ENCODE measurements around the gene SPOCD1. TPM values are rescaled to one million over a fixed set of nuclear protein-coding genes. Genes with fewer than 3 reads are reported as not detected.

Gene SPOCD1
- polyA plus RNA-seq, 6 donors from 2014 or later, result 0.23 to 0.38 (median 0.34) TPM; not detected in 2

DNA sequence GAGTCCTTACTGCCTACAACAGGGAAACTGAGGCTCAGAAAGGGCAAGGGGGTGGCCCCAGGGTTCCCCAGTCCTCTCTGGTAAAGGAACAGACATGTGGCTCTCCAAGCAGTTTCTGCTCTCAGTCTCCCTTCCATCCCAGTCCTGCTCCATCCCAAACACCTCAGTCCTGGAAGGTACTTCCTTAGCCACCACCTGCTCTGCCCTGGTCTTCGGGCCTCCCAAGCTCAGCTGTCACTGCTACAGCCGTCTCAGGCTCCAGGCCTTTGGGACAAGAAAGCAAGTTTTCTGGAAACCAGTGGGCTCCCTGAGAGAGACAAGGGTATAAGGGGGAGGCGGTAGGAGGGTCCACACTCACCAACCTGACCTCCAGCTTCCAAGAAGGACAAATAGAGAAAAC, 28.6 kb downstream of the SPOCD1 start:
- Mint-ChIP-seq H3K36me3 (no peaks in the 10 kb centered on the region), H3K27me3 (peaks cover 0 to 5% (median 0%) of the 10 kb centered on the region in 3 donors), H3K4me1 (peaks cover 49 to 63% (median 53%) of the 10 kb centered on the region in 3 donors), H3K9me3 (no peaks in the 10 kb centered on the region), H3K4me3 (peak overlapping the region in 7 of 8 donors; percentile 22 to 98 (median 88)), H3K27ac (peak overlapping the region in 5 of 6 donors; percentile 61 to 98 (median 96))
- no peak for DNase-seq
- ATAC-seq (ENCODE audit: low read depth in 2 of 2), result no peak

DNA sequence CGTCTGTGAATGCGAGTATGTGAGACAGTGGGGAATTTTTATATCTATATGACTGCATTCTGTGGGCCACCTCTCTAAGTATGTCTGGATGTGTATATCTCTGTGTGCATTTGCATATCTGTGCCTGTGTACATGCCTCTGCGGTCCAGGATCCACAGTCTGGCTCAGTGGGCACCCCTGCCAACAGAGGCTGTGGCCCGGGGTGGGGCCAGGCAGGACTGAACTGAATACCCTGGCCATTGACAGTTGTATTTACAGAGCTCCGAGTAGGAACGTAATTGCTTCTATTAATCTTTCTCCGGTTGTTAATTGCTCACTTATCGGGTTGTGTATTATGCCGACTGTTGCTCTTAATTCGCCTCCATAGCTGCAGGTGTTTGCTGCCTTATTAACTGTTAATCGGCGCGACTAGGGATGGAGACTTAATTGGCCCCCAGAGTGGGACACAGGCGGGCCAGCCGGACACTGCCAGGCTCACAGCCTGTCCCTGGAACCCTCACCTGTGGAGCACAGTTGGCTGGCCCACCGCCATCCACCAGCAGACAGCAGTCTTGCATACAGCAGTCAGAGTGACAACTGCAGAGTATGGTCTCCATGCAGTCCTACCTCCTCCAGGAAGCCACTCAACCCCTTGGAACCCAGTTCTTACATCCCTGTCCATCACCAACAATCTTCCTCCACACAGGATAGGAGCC, 29.3 kb downstream of the SPOCD1 start:
- DNase-seq (no peak), ATAC-seq (ENCODE audit: low read depth in 2 of 2) (no peak)
- peak overlapping the region in 5 of 8 donors; percentile 9 to 95 (median 74) for H3K4me3 Mint-ChIP-seq
- H3K36me3 Mint-ChIP-seq, result no peaks in the 10 kb centered on the region
- no peaks in the 10 kb centered on the region for H3K27me3 Mint-ChIP-seq
- peaks cover 50 to 65% (median 53%) of the 10 kb centered on the region in 3 donors for H3K4me1 Mint-ChIP-seq
- no peaks in the 10 kb centered on the region for H3K9me3 Mint-ChIP-seq
- peak overlapping the region in 5 of 6 donors; percentile 17 to 84 (median 60) for H3K27ac Mint-ChIP-seq

DNA sequence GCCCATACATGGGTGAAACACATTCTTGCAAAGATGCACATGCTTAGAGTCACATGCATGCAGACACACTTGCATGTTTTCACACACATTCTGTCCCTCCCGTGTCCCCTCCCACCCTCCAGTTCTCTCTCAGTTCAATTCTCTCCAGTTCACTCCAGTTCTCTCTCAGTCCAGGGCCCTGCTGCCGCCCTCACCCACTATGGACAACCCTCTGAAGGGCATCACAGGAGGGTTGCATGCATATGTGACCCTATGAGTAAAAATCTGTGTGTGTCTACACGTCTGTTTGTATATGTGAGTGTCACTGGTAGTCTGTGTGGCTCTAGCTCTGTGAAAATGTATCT, 29.9 kb downstream of the SPOCD1 start:
- no peak for ATAC-seq (ENCODE audit: low read depth in 2 of 2)
- DNase-seq, result no peak
- Mint-ChIP-seq H3K27ac (peak overlapping the region in 3 of 6 donors; percentile 17 to 94 (median 65)), H3K27me3 (no peaks in the 10 kb centered on the region), H3K4me1 (peaks cover 50 to 65% (median 55%) of the 10 kb centered on the region in 3 donors), H3K36me3 (no peaks in the 10 kb centered on the region), H3K4me3 (peak overlapping the region in 4 of 8 donors; percentile 0 to 76 (median 41)), H3K9me3 (no peaks in the 10 kb centered on the region)

DNA sequence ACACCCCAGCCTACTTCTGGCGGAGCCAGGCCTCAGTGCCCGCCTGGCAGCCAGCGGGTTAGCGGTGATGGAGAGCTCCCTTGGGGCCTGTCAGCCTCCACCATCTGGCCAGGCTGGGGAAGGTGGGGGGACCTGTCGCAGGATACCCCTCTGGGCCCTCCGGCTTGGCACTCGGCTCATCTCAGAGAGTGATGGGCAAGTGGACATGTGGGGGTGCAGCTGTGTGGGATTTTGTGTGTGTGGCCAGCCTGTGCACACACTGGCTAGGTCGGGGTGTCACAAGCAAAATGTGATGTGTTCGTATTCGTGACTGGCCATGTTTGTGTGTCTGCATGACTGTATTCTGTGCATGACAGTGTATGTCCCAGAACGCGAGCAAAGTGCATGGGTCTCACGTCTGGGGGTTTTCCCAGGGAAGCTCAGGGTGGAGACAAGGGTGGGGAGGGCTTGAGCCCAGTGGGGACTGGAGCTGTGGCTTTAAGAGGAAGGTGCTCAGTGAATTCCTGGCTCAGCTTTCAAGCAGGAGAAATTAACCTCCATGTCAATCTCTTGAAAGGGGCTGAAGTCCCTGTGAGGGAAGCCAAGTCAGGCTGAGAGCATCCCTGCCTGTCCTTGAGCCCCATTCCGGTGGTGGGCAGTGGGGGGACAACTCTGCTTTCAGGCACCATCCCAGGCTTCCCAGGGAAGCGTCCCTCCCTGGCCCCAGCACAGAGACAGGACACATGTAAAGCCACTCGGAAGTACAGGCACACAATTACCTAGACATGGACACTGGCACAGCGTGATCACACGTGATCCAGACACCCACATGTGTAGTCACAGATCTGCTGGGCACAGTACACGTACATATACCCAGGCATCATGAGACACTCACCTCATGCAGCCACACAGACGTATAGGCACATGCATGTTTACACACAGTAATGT, 30.5 kb downstream of the SPOCD1 start:
- DNase-seq (peak; percentile 83), ATAC-seq (ENCODE audit: low read depth in 2 of 2) (peak; percentile 67 to 74)
- H3K27ac Mint-ChIP-seq, result peak overlapping the region; percentile 72 to 95 (median 91)
- H3K4me3 Mint-ChIP-seq, result peak overlapping the region; percentile 57 to 89 (median 71)
- no peaks in the 10 kb centered on the region for H3K27me3 Mint-ChIP-seq
- H3K36me3 Mint-ChIP-seq, result no peaks in the 10 kb centered on the region
- H3K4me1 Mint-ChIP-seq, result peaks cover 50 to 65% (median 55%) of the 10 kb centered on the region in 3 donors
- H3K9me3 Mint-ChIP-seq, result no peaks in the 10 kb centered on the region

DNA sequence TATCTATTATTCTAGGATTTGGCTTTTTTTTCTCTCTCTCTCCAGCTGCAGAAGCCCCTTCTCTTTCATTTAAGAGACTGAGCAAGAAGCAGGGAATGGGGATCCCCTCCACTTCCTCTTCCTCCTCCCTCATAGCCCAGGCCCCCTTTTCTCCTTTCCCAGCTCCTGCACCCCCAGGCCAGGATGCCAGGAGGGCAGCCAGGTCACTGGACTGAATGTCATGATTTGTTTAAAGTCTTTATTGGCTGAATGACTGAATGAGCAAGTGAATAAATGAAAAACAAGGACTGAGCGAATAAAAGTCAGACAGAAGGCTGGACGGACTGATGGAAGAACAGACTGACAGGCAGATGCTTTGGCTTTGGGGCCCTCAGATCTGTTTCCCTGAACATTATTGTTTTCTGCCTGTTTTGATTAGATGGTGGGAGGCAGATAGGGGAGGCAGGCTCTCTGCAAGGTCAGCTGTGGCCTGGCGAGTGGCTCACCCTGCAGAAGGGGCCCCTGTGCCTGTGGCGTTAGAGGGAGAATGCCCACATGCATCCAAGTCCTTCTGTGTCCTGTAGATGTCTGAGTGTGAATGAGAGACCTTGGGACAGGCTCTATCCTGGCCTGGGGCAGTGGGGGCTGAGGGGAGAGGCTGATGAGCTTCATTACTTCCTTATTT, 31.3 kb downstream of the SPOCD1 start:
- peaks cover 0 to 6% (median 3%) of the 10 kb centered on the region in 3 donors for H3K27me3 Mint-ChIP-seq
- peaks cover 47 to 60% (median 51%) of the 10 kb centered on the region in 3 donors for H3K4me1 Mint-ChIP-seq
- DNase-seq (no peak), ATAC-seq (ENCODE audit: low read depth in 2 of 2) (no peak)
- H3K9me3 Mint-ChIP-seq, result no peaks in the 10 kb centered on the region
- H3K4me3 Mint-ChIP-seq, result peak overlapping the region; percentile 57 to 89 (median 71)
- H3K36me3 Mint-ChIP-seq, result no peaks in the 10 kb centered on the region
- peak overlapping the region; percentile 15 to 95 (median 91) for H3K27ac Mint-ChIP-seq

DNA sequence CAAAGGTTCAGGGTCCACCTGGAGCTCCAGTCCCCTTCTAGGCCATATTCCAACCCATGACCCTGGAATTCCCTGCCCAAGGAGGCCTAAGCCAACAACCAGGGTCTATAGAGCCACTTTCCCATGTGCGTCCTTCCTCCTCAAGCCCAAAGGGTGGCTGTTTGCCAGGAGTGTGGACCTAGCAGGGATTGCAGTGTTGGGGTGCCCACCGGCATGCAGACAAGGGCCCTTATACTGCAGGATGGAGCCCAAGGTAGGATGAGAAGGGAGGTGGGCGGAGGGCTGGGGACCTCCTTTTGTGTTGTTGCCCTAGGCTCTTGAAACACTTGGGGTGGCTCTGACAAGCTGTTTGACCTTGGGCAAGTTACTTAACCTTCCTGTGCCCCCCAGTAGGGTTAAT, 32.0 kb downstream of the SPOCD1 start:
- no peak for ATAC-seq (ENCODE audit: low read depth in 2 of 2)
- no peaks in the 10 kb centered on the region for H3K9me3 Mint-ChIP-seq
- peaks cover 43 to 55% (median 49%) of the 10 kb centered on the region in 3 donors for H3K4me1 Mint-ChIP-seq
- H3K36me3 Mint-ChIP-seq, result no peaks in the 10 kb centered on the region
- DNase-seq, result no peak
- H3K27ac Mint-ChIP-seq, result peak overlapping the region in 4 of 6 donors; percentile 28 to 88 (median 54)
- H3K4me3 Mint-ChIP-seq, result peak overlapping the region in 1 of 8 donors; percentile 62
- H3K27me3 Mint-ChIP-seq, result peaks cover 0 to 12% (median 3%) of the 10 kb centered on the region in 3 donors

DNA sequence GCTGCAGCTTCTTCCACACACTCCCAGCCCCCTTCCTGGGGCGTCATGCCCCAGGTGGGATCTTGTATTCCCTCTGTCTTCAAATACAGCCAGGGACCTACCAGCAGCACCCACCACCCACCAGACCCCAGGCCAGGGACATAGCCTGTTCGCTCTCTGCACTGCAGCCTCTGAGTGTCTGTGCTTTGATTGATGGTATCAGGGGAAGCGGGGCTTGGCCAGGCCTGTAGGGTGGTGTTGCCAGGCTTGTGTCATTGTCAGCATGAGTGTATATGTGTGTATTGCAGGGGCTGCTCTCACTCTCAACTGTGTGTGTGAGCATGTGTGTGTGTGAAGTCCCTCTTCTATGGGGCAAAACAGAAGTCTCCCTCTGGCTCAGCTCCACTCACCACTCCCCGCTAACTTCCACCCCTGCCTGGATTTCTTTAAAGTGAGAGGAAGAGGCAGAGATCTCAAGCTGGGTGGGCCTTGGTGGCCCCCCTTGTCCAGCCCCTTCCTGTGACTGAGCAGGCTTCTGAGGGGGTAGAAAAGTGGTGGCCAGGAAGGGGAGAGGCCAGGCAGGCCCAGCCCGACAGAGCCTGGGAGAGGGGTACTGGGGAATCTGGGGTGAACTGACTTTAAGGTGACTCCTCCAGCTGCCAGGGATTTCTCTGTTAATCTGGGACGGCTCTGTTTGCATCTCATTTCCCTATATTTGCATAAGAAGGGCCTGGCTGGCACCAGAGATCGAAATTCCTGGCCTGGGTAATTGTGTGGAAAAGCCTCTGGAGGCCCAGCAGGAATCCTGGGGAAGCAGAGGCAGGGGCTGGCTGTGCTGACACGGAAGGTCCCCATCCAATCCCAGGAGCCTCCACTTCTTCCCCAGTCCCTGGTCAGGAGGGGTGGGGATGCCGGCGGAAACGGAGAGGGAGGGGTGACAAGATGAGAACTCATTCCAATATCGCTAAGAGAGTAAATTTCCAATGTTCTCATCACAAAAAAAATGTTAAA, 33.1 kb downstream of the SPOCD1 start:
- ATAC-seq (ENCODE audit: low read depth in 2 of 2), result no peak

DNA sequence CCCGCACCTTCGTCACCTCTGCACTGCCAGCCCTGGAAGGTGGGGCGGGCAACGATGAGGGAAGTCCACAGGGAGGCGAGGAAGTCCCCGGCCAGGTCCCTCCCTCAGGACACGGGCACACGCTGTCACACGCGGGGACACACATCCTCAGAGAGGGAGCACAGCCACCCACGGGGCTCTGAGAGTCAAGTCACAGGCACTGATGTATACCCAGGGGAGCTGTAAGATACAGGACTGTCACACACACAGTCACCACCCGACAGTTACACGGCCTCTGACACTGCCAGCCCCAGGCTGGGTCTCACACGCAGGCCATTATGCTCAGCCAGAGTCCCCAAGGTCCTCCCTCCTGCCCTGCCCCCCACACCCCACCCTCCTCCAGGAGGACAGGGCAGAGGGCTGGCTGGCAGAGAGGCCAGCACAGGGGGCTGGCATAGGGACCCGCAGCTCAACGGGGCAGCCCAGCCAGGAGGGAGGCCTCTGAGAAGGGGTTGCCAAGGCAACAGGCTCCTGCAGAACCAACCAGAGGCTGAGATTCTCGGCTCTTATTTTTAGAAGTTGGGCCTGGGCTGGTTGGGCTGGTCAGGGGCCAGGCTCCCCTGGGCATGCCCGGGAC, 34.0 kb downstream of the SPOCD1 start:
- Mint-ChIP-seq H3K9me3 (no peaks in the 10 kb centered on the region), H3K27me3 (peaks cover 10 to 23% (median 14%) of the 10 kb centered on the region in 3 donors), H3K4me1 (peaks cover 30 to 38% (median 33%) of the 10 kb centered on the region in 3 donors), H3K36me3 (no peaks in the 10 kb centered on the region), H3K27ac (peak overlapping the region in 1 of 6 donors; percentile 47), H3K4me3 (peak overlapping the region in 1 of 8 donors; percentile 22)
- ATAC-seq (ENCODE audit: low read depth in 2 of 2) (no peak), DNase-seq (no peak)

More for the DNA sequence above, 33.1 kb downstream of the SPOCD1 start:
- Mint-ChIP-seq H3K36me3 (no peaks in the 10 kb centered on the region), H3K27me3 (peaks cover 3 to 14% (median 5%) of the 10 kb centered on the region in 3 donors), H3K4me1 (peaks cover 38 to 47% (median 40%) of the 10 kb centered on the region in 3 donors), H3K27ac (peak overlapping the region in 2 of 6 donors; percentile 29 to 37), H3K4me3 (peak overlapping the region in 2 of 8 donors; percentile 18 to 22), H3K9me3 (no peaks in the 10 kb centered on the region)
- no peak for DNase-seq

DNA sequence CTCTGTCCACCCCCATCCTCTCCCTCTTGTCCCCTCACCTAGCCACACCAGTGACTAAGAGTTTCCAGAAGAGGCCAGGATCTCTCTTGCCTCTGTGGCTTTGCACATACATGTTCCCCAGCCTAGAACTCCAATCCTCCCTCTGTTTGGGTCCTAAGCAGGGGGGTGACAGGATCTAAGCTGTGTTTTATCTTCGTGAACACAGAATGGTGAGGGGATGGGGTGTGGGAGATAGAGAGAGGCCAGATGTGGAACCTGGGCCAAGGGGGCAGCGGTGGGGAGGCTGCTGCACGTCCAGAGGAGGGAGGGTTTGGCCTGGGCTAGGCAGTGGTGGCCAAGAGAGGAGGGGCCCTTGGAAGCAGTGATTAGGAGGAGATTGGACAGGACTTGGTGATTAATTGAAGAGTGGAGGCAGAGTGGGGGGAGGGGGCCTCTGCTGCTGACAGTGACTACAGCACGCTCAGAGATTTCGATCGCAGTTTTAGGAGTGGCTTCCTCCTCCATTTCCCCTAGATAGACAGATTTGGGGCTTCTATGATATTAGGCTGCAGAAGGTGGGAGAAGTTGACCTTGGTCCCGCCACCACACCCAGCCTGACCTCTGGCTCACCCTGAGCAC, 34.6 kb downstream of the SPOCD1 start:
- no peak for DNase-seq
- no peak for ATAC-seq (ENCODE audit: low read depth in 2 of 2)
- Mint-ChIP-seq H3K36me3 (no peaks in the 10 kb centered on the region), H3K4me3 (no peak overlapping the region), H3K27me3 (peaks cover 16 to 29% (median 20%) of the 10 kb centered on the region in 3 donors), H3K27ac (peak overlapping the region in 2 of 6 donors; percentile 16 to 47), H3K9me3 (no peaks in the 10 kb centered on the region), H3K4me1 (peaks cover 25 to 32% (median 27%) of the 10 kb centered on the region in 3 donors)

DNA sequence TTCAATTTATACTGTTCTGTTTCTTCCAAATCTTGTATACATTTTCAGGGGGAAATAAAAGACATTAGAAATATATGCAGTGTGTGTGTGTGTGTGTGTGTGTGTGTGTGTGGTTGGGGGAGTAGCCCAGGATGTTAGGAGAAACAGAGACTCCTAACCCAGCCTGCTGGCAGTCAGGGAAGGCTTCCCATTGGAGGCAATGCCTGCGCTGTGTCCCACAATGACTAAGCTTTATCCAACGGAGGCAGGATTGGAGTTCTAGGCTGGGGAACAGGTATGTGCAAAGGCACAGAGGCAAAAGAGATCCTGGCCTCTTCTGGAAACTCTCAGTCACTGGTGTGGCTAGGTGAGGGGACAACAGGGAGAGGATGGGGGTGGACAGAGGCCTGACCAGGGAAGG, 35.2 kb downstream of the SPOCD1 start:
- ATAC-seq (ENCODE audit: low read depth in 2 of 2), result no peak
- Mint-ChIP-seq H3K36me3 (no peaks in the 10 kb centered on the region), H3K4me3 (no peak overlapping the region), H3K27me3 (peaks cover 19 to 35% (median 25%) of the 10 kb centered on the region in 3 donors), H3K4me1 (peaks cover 19 to 26% (median 21%) of the 10 kb centered on the region in 3 donors), H3K9me3 (no peaks in the 10 kb centered on the region), H3K27ac (peak overlapping the region in 2 of 6 donors; percentile 7 to 43)
- no peak for DNase-seq

DNA sequence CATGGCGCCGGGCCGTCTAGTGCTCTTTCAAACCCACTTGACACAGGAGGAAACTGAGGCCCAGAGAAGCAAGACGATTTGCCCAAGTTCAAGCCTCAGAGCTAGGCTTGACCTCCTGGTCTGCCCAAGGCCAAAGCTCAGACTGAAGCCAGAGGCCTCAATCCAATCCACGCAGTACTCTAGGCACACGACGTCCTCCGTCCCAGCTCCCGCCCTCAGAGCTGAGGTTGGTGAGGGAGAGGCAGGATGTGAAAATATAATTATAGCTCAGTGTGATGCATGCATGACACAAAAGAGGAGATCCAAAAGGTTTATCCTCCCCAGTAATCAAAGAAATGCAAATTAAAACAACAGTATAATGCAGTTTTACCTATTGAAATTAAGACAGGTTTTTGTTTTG, 36.1 kb downstream of the SPOCD1 start:
- ATAC-seq (ENCODE audit: low read depth in 2 of 2) (no peak), DNase-seq (no peak)
- no peak overlapping the region for H3K27ac Mint-ChIP-seq
- H3K27me3 Mint-ChIP-seq, result peaks cover 27 to 44% (median 32%) of the 10 kb centered on the region in 3 donors
- H3K36me3 Mint-ChIP-seq, result peaks cover 0 to 3% of the 10 kb centered on the region in 2 donors
- H3K9me3 Mint-ChIP-seq, result no peaks in the 10 kb centered on the region
- peaks cover 12 to 17% (median 12%) of the 10 kb centered on the region in 3 donors for H3K4me1 Mint-ChIP-seq
- no peak overlapping the region for H3K4me3 Mint-ChIP-seq
